Peyer's patch (tissue), 4 donors: ENCODE results near the gene DRG2. TPM values are rescaled to one million over a fixed set of nuclear protein-coding genes. Genes with fewer than 3 reads are reported as not detected.
A peak's percentile ranks its signal among the peaks of the same experiment; 100 is the strongest.

Experiments
- DNase-seq, 3 donors: peaks; one replicate each; pipeline ENCODE4 v3.0.0-alpha.2; 2017 to 2019
- H3K27ac ChIP-seq, 4 donors: fragments of 200-600 bp; sonication (generic); one replicate each; pipeline ENCODE4 v1.5.1; 2016 to 2019
- H3K27me3 ChIP-seq, 2 donors: fragments of 200-600 bp; sonication (generic); one replicate each; pipeline ENCODE4 v1.5.1; 2019
- H3K36me3 ChIP-seq, 3 donors: fragments of 200-600 bp; sonication (generic); one replicate each; pipeline ENCODE4 v1.5.1; 2016 to 2019
- H3K4me1 ChIP-seq, 4 donors: fragments of 200-600 bp; sonication (generic); one replicate each; pipeline ENCODE4 v1.5.1; 2016 to 2019
- H3K4me3 ChIP-seq, 4 donors: fragments of 200-600 bp; sonication (generic); 1 replicate in 3 of 4; 2 replicates in 1 of 4; pipeline ENCODE4 v1.5.1; 2016 to 2019; ENCODE audit warnings: mild to moderate bottlenecking in 1 of 4
- H3K9me3 ChIP-seq, 4 donors: fragments of 200-600 bp; sonication (generic); one replicate each; pipeline ENCODE4 v1.5.1; 2016 to 2019; ENCODE audit warnings: mild to moderate bottlenecking in 1 of 4
- CTCF ChIP-seq, 6 experiments: fragments of 450-650 bp in 4 of 6; fragments of 200-600 bp in 2 of 6; sonication (generic) in 1 of 6; IDR thresholded peaks; one replicate each; pipeline ENCODE4 v1.5.1; 2017 to 2019; ENCODE audit warnings: antibody characterized with exemption in 6 of 6, mild to moderate bottlenecking in 3 of 6, moderate library complexity in 1 of 6
- POLR2A ChIP-seq, 2 donors: fragments of 450-650 bp; IDR thresholded peaks; one replicate each; pipeline ENCODE4 v1.5.1; 2017; ENCODE audit warnings: antibody characterized with exemption in 2 of 2, mild to moderate bottlenecking in 2 of 2, moderate library complexity in 2 of 2
- total RNA-seq, 4 donors: library from RNA; depleted of rRNA; stranded (reverse); fragments of >200 nt; gene quantifications; one replicate each; pipeline ENCODE4 v1.1.0, GENCODE V29; 2016

Gene DRG2
- total RNA-seq, 4 donors from 2014 or later = 24.0 to 65.2 (median 48.5) TPM

- H3K27ac ChIP-seq = no peak overlapping the region
- DNase-seq = no peak
Observed at GRCh38 chr17:18139949-18140348, 52.2 kb downstream of the DRG2 start.

GRCh38 chr17:18140648-18141047 is 52.9 kb downstream of the DRG2 start:
- no peak overlapping the region for H3K4me3 ChIP-seq
- H3K9me3 ChIP-seq = no peaks in the 10 kb centered on the region
- no peak for DNase-seq
- H3K4me1 ChIP-seq = no peaks in the 10 kb centered on the region
- TF ChIP-seq CTCF (IDR thresholded peaks at IDR 0.05) (no peak), POLR2A (IDR thresholded peaks at IDR 0.05) (no peak)
- H3K27ac ChIP-seq = no peak overlapping the region
- H3K36me3 ChIP-seq = no peaks in the 10 kb centered on the region
- H3K27me3 ChIP-seq = no peaks in the 10 kb centered on the region

More at GRCh38 chr17:18139949-18140348, 52.2 kb downstream of the DRG2 start:
- Histone ChIP-seq H3K36me3 (no peaks in the 10 kb centered on the region), H3K4me3 (no peak overlapping the region), H3K4me1 (no peaks in the 10 kb centered on the region), H3K9me3 (no peaks in the 10 kb centered on the region), H3K27me3 (no peaks in the 10 kb centered on the region)
- TF ChIP-seq CTCF (IDR thresholded peaks at IDR 0.05) (no peak), POLR2A (IDR thresholded peaks at IDR 0.05) (no peak)

- peak in 2 of 3 donors; percentile 29 to 58 for DNase-seq
- H3K27me3 ChIP-seq = no peaks in the 10 kb centered on the region
- H3K4me3 ChIP-seq = no peak overlapping the region
- H3K27ac ChIP-seq = no peak overlapping the region
- H3K4me1 ChIP-seq = no peaks in the 10 kb centered on the region
- no peaks in the 10 kb centered on the region for H3K9me3 ChIP-seq
- no peak for TF ChIP-seq POLR2A (IDR thresholded peaks at IDR 0.05)
- TF ChIP-seq CTCF (IDR thresholded peaks at IDR 0.05) = peak in 5 of 6 experiments; percentile 59 to 84 (median 74)
- no peaks in the 10 kb centered on the region for H3K36me3 ChIP-seq
Observed at GRCh38 chr17:18141210-18141803, 53.6 kb downstream of the DRG2 start.

GRCh38 chr17:18142417-18142816 is 54.7 kb downstream of the DRG2 start:
- no peak for DNase-seq
- H3K27me3 ChIP-seq = no peaks in the 10 kb centered on the region
- H3K27ac ChIP-seq = no peak overlapping the region
- no peak overlapping the region for H3K4me3 ChIP-seq
- H3K4me1 ChIP-seq = no peaks in the 10 kb centered on the region
- H3K36me3 ChIP-seq = no peaks in the 10 kb centered on the region
- TF ChIP-seq CTCF (IDR thresholded peaks at IDR 0.05) = no peak
- TF ChIP-seq POLR2A (IDR thresholded peaks at IDR 0.05) = no peak
- H3K9me3 ChIP-seq = no peaks in the 10 kb centered on the region

- Histone ChIP-seq H3K27me3 (no peaks in the 10 kb centered on the region), H3K9me3 (no peaks in the 10 kb centered on the region), H3K27ac (no peak overlapping the region), H3K36me3 (no peaks in the 10 kb centered on the region), H3K4me1 (no peaks in the 10 kb centered on the region), H3K4me3 (no peak overlapping the region)
- peak in 2 of 6 experiments; percentile 4 to 13 for TF ChIP-seq CTCF (IDR thresholded peaks at IDR 0.05)
- TF ChIP-seq POLR2A (IDR thresholded peaks at IDR 0.05) = no peak
- DNase-seq = no peak
Observed at GRCh38 chr17:18143044-18143936, 55.5 kb downstream of the DRG2 start.
